Measurements from ENCODE around the gene ACADL. TPM values are rescaled to one million over a fixed set of nuclear protein-coding genes. Genes with fewer than 3 reads are reported as not detected.

The ACADL gene
- total and polyA plus RNA-seq, 3 donors from 2014 or later: 4.5 to 18.5 (median 18.1) TPM

GRCh38 chr2:210207929-210208328, 17.3 kb downstream of the ACADL start:
- no peak for DNase-seq
- Histone ChIP-seq H3K27me3 (no peaks in the 10 kb centered on the region), H3K4me3 (no peak overlapping the region), H3K4me1 (no peaks in the 10 kb centered on the region), H3K27ac (no peak overlapping the region), H3K36me3 (ENCODE audit: low read depth, missing control alignments) (no peaks in the 10 kb centered on the region), H3K9me3 (no peaks in the 10 kb centered on the region)
- intact Hi-C loops (cut with DNase I; ENCODE audit: low total_unique reads): loop anchor here (10.0 kb wide), 1 partner anchor 133 kb away; no protein-coding TSS in a partner anchor
- no peak for TF ChIP-seq CTCF (IDR thresholded peaks at IDR 0.05)
- TF ChIP-seq POLR2A (IDR thresholded peaks at IDR 0.05): no peak
- 82 to 86% methylated on average over 1 of the region's 1 CpG for WGBS, 2 donors

- DNase-seq: no peak
Measured at GRCh38 chr2:210203558-210203957, 21.7 kb downstream of the ACADL start.

GRCh38 chr2:210203147-210203546, 22.1 kb downstream of the ACADL start:
- no peak for TF ChIP-seq POLR2A (IDR thresholded peaks at IDR 0.05)
- TF ChIP-seq CTCF (IDR thresholded peaks at IDR 0.05): no peak
- no peaks in the 10 kb centered on the region for H3K36me3 ChIP-seq (ENCODE audit: low read depth, missing control alignments)
- WGBS, 2 donors: 86 to 93% methylated on average over 1 of the region's 1 CpG
- H3K27me3 ChIP-seq: no peaks in the 10 kb centered on the region
- DNase-seq: no peak
- intact Hi-C loops (cut with DNase I; ENCODE audit: low total_unique reads): loop anchor here (10.0 kb wide), 1 partner anchor 128 kb away; no protein-coding TSS in a partner anchor
- no peaks in the 10 kb centered on the region for H3K9me3 ChIP-seq
- no peaks in the 10 kb centered on the region for H3K4me1 ChIP-seq
- H3K4me3 ChIP-seq: no peak overlapping the region
- no peak overlapping the region for H3K27ac ChIP-seq

More at GRCh38 chr2:210203558-210203957, 21.7 kb downstream of the ACADL start:
- intact Hi-C loops (cut with DNase I; ENCODE audit: low total_unique reads): loop anchor here (10.0 kb wide), 1 partner anchor 129 kb away; no protein-coding TSS in a partner anchor
- no peaks in the 10 kb centered on the region for H3K36me3 ChIP-seq (ENCODE audit: low read depth, missing control alignments)
- H3K27ac ChIP-seq: no peak overlapping the region
- no peaks in the 10 kb centered on the region for H3K9me3 ChIP-seq
- H3K4me3 ChIP-seq: no peak overlapping the region
- TF ChIP-seq CTCF (IDR thresholded peaks at IDR 0.05) (no peak), POLR2A (IDR thresholded peaks at IDR 0.05) (no peak)
- H3K4me1 ChIP-seq: no peaks in the 10 kb centered on the region
- no peaks in the 10 kb centered on the region for H3K27me3 ChIP-seq
- 47 to 58% methylated on average over 1 of the region's 1 CpG for WGBS, 2 donors

- no peak for DNase-seq
- H3K36me3 ChIP-seq (ENCODE audit: low read depth, missing control alignments): no peaks in the 10 kb centered on the region
- H3K27ac ChIP-seq: no peak overlapping the region
- H3K27me3 ChIP-seq: no peaks in the 10 kb centered on the region
- no peak overlapping the region for H3K4me3 ChIP-seq
- WGBS, 2 donors: 90 to 94% methylated on average over 3 of the region's 3 CpGs
- no peak for TF ChIP-seq POLR2A (IDR thresholded peaks at IDR 0.05)
- TF ChIP-seq CTCF (IDR thresholded peaks at IDR 0.05): no peak
- no peaks in the 10 kb centered on the region for H3K4me1 ChIP-seq
- no peaks in the 10 kb centered on the region for H3K9me3 ChIP-seq
- intact Hi-C loops (cut with DNase I; ENCODE audit: low total_unique reads): loop anchor here (10.0 kb wide), 2 partner anchors 125 to 225 kb away; no protein-coding TSS in a partner anchor
Measured at GRCh38 chr2:210199854-210200253, 25.4 kb downstream of the ACADL start.

- no peak for DNase-seq
- Histone ChIP-seq H3K36me3 (ENCODE audit: low read depth, missing control alignments) (no peaks in the 10 kb centered on the region), H3K27ac (no peak overlapping the region), H3K4me1 (no peaks in the 10 kb centered on the region), H3K9me3 (no peaks in the 10 kb centered on the region), H3K4me3 (no peak overlapping the region), H3K27me3 (no peaks in the 10 kb centered on the region)
- intact Hi-C loops (cut with DNase I; ENCODE audit: low total_unique reads): loop anchor here (10.0 kb wide), 1 partner anchor 224 kb away; no protein-coding TSS in a partner anchor
- TF ChIP-seq CTCF (IDR thresholded peaks at IDR 0.05) (peak in 2 of 3 experiments; percentile 26 to 78), POLR2A (IDR thresholded peaks at IDR 0.05) (no peak)
Measured at GRCh38 chr2:210199186-210199765, 26.0 kb downstream of the ACADL start.
